GM12878 (cell line): ENCODE measurements around the gene GGTA1. TPM values are rescaled to one million over a fixed set of nuclear protein-coding genes. Genes with fewer than 3 reads are reported as not detected.

ENCODE experiments used
- ATAC-seq: fragments of 200-7000 bp; cut with Tn5 transposase; 3 replicates; pipeline ENCODE4 v1.9.1; 2020; ENCODE audit warnings: mild to moderate bottlenecking, moderate library complexity
- BruUV-seq: library from RNA; stranded (reverse); fragments of 400-500 nt; replicated peaks from 2 replicates; lab custom pipeline; 2021; lab: Mats Ljungman, UMichigan
- CTCF ChIA-PET: fragments of 300-600 bp; sonication (Branson Sonifier 250); formaldehyde crosslinking; extraction: SDS; loops from one replicate; lab custom pipeline; 2021; ENCODE audit warnings: inconsistent platforms; lab: Yijun Ruan, JAX
- POLR2A ChIA-PET: fragments of 350-600 bp; formaldehyde crosslinking; extraction: SDS; loops from one replicate; lab custom pipeline; 2021; ENCODE audit warnings: inconsistent platforms; lab: Charles Lee
- RAD21 ChIA-PET: fragments of 300-600 bp; sonication (Branson Sonifier 250); formaldehyde crosslinking; loops from one replicate; lab custom pipeline; 2023; ENCODE audit warnings: antibody characterized with exemption; ENCODE audit not compliant: unreplicated experiment; lab: Charles Lee
- SMC1A ChIA-PET: fragments of 300-600 bp; sonication (Branson Sonifier 250); formaldehyde crosslinking; loops from one replicate; lab custom pipeline; 2023; ENCODE audit not compliant: unreplicated experiment, uncharacterized antibody; lab: Charles Lee
- DNase-seq: peaks from one replicate; pipeline ENCODE4 v3.0.0-alpha.2; 2011; ENCODE audit warnings: low read depth, low spot score
- FAIRE-seq: peaks from 3 replicates; lab custom pipeline; 2011; peaks lifted over from hg19 to GRCh38; lab: Jason Lieb, UNC
- H2AFZ ChIP-seq: 2 replicates; pipeline ENCODE4 v1.6.0; 2011; ENCODE audit warnings: low read depth, low read length, control low read depth; ENCODE audit not compliant: control insufficient read depth
- H3K27ac ChIP-seq: 2 replicates; pipeline ENCODE4 v1.5.1; 2011; ENCODE audit warnings: control low read depth; ENCODE audit not compliant: control insufficient read depth, insufficient read depth
- H3K27me3 ChIP-seq, 2 experiments: replicated peaks in 1 of 2; 2 replicates each; pipeline versions ENCODE4 v1.6.0 to v1.6.1; 2011; ENCODE audit warnings: low read length in 1 of 2; ENCODE audit not compliant: control insufficient read depth in 2 of 2, insufficient read depth in 2 of 2
- H3K36me3 ChIP-seq, 2 experiments: 2 replicates each; pipeline ENCODE4 v1.5.1; 2011; ENCODE audit warnings: low read length in 1 of 2; ENCODE audit not compliant: control insufficient read depth in 2 of 2, insufficient read depth in 2 of 2
- H3K4me1 ChIP-seq: 2 replicates; pipeline ENCODE4 v1.6.1; 2011; ENCODE audit warnings: mild to moderate bottlenecking, low read length, moderate library complexity, mixed read lengths; ENCODE audit not compliant: control insufficient read depth, insufficient read depth
- H3K4me2 ChIP-seq: 2 replicates; pipeline ENCODE4 v1.6.0; 2011; ENCODE audit warnings: control low read depth; ENCODE audit not compliant: control insufficient read depth, insufficient read depth
- H3K4me3 ChIP-seq: fragments of 200-600 bp; sonication (generic); 2 replicates; pipeline ENCODE4 v1.5.1; 2016
- H3K79me2 ChIP-seq: 2 replicates; pipeline ENCODE4 v1.6.0; 2011; ENCODE audit warnings: low read length; ENCODE audit not compliant: control insufficient read depth, insufficient read depth
- H3K9ac ChIP-seq: 2 replicates; pipeline ENCODE4 v1.8.0; 2011; ENCODE audit warnings: low read length, control low read depth, mixed read lengths; ENCODE audit not compliant: control insufficient read depth, insufficient read depth
- H3K9me3 ChIP-seq: replicated peaks from 3 replicates; pipeline ENCODE4 v1.5.1; 2011; ENCODE audit warnings: mild to moderate bottlenecking, low read length; ENCODE audit not compliant: control insufficient read depth, insufficient read depth
- H4K20me1 ChIP-seq: 2 replicates; pipeline ENCODE4 v1.6.0; 2011; ENCODE audit not compliant: control insufficient read depth, insufficient read depth
- HCFC1 ChIP-seq: fragments of 150-350 bp; IDR thresholded peaks from 2 replicates; pipeline ENCODE4 v1.6.1; 2014; ENCODE audit warnings: low read length
- RAD21 ChIP-seq: IDR thresholded peaks from 2 replicates; pipeline ENCODE4 v1.6.1; 2011; ENCODE audit warnings: mild to moderate bottlenecking, low read depth, low read length, moderate library complexity; ENCODE audit not compliant: insufficient read depth
- WGBS: methylation state at CpG from one replicate; pipeline ENCODE4 v1.1.6; 2016; ENCODE audit warnings: low lambda C conversion rate; ENCODE audit not compliant: insufficient replicate concordance, insufficient coverage; ENCODE audit errors: missing lambda C conversion rate; 5-methylcytosine and 5-hydroxymethylcytosine counted together
- in situ Hi-C: fragments of 300-500 bp; cut with MboI; formaldehyde crosslinking; loops from 9 replicates; pipeline ENCODE4 v1.14.3; 2018; ENCODE audit warnings: mixed read lengths
- intact Hi-C: fragments of 100-400 bp; cut with micrococcal nuclease; formaldehyde crosslinking; loops from one replicate; pipeline ENCODE4 v1.14.2; 2022; ENCODE audit not compliant: unreplicated experiment
- polyA plus RNA-seq, 11 experiments: library from polyadenylated mRNA; depleted of rRNA in 4 of 11; unstranded in 6 of 11; stranded (reverse) in 5 of 11; fragments of >200 nt; fragmentation: Nextera tagmentation in 4 of 11; fragmentation: Illumina TruSeq in 1 of 11; extraction: Ambion mirVana in 4 of 11; extraction: Trizol in 1 of 11; gene quantifications; 1 replicate in 1 of 11; 2 replicates in 10 of 11; pipeline versions ENCODE4 v1.2.1 to v1.2.3, GENCODE V29; 2011 to 2016; ENCODE audit warnings: inconsistent platforms in 2 of 11, missing spikeins in 2 of 11, low read depth in 1 of 11
- total RNA-seq, 4 experiments: library from RNA; depleted of rRNA in 3 of 4; stranded (reverse); fragments of >200 nt in 3 of 4; fragmentation: Illumina TruSeq in 1 of 4; extraction: Trizol in 1 of 4; gene quantifications; 2 replicates each; pipeline versions ENCODE4 v1.2.1 to v1.2.3, GENCODE V29; 2013 to 2021
- TF ChIP-seq, protein P1 (sequence below): IDR thresholded peaks from 2 replicates; pipeline ENCODE4 v1.6.1; 2012; ENCODE audit warnings: low read depth, low read length, improper control_type of control experiment
- TF ChIP-seq, protein P2 (sequence below), 3 experiments: IDR thresholded peaks in 2 of 3; conservative IDR thresholded peaks in 1 of 3; 2 replicates each; pipeline ENCODE4 v1.5.1; 2011; ENCODE audit warnings: low read depth in 3 of 3, low read length in 3 of 3, mild to moderate bottlenecking in 3 of 3, control low read depth in 2 of 3, moderate library complexity in 2 of 3, inconsistent platforms in 1 of 3, mixed read lengths in 1 of 3; ENCODE audit not compliant: control insufficient read depth in 2 of 3, insufficient read depth in 1 of 3; ENCODE audit errors: extremely low read depth in 1 of 3

Gene GGTA1
- total and polyA plus RNA-seq, 10 of the 15 experiments (the other 5 are each of a cell fraction or from before 2014, with no cell fraction given) = 0.09 to 0.65 (median 0.17) TPM; not detected in 2

DNA sequence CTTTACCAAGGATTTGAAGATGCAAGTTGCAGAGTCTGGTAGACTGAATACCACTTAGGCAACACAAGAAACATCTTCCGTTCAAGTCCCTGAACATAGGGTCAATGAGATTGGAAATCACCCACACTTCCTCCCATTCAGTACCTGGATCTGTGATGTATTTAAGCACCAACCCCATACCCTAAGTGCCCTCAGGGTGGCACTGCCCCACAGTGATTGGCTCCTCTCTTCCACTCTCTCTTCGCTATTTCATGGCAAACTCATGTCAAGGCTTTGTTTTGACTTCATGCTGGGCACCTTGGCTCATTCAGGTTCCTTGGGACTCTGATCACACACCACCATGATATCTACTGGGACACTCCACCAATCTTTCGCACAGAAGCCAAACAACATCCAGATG lies 53.7 kb downstream of the GGTA1 start:
- no peak for DNase-seq
- Histone ChIP-seq H3K4me2 (no peak overlapping the region), H3K27me3 (peaks cover 0 to 2% of the 10 kb centered on the region in 2 experiments; a peak in 1 of 4 replicates), H3K4me3 (no peak overlapping the region), H3K27ac (no peak overlapping the region), H3K4me1 (no peaks in the 10 kb centered on the region), H3K36me3 (no peaks in the 10 kb centered on the region)
- in situ Hi-C loops = no loop called here
- ChIA-PET POLR2A (no interaction called here), SMC1A (no interaction called here), CTCF (interaction anchor here (1.0 kb wide), 1 partner anchor 16 kb away, joined by 3 read pairs; no protein-coding TSS in a partner anchor)
- TF ChIP-seq, protein P1, sequence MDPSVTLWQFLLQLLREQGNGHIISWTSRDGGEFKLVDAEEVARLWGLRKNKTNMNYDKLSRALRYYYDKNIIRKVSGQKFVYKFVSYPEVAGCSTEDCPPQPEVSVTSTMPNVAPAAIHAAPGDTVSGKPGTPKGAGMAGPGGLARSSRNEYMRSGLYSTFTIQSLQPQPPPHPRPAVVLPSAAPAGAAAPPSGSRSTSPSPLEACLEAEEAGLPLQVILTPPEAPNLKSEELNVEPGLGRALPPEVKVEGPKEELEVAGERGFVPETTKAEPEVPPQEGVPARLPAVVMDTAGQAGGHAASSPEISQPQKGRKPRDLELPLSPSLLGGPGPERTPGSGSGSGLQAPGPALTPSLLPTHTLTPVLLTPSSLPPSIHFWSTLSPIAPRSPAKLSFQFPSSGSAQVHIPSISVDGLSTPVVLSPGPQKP = no peak
- TF ChIP-seq RAD21 (peak; percentile 61), HCFC1 (no peak)
- TF ChIP-seq, protein P2, sequence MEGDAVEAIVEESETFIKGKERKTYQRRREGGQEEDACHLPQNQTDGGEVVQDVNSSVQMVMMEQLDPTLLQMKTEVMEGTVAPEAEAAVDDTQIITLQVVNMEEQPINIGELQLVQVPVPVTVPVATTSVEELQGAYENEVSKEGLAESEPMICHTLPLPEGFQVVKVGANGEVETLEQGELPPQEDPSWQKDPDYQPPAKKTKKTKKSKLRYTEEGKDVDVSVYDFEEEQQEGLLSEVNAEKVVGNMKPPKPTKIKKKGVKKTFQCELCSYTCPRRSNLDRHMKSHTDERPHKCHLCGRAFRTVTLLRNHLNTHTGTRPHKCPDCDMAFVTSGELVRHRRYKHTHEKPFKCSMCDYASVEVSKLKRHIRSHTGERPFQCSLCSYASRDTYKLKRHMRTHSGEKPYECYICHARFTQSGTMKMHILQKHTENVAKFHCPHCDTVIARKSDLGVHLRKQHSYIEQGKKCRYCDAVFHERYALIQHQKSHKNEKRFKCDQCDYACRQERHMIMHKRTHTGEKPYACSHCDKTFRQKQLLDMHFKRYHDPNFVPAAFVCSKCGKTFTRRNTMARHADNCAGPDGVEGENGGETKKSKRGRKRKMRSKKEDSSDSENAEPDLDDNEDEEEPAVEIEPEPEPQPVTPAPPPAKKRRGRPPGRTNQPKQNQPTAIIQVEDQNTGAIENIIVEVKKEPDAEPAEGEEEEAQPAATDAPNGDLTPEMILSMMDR (IDR thresholded peaks at IDR 0.05 in 2 of 3, conservative IDR thresholded peaks at IDR 0.05 in 1 of 3; ENCODE audit: control insufficient read depth in 2 of 3, extremely low read depth in 1 of 3, insufficient read depth in 1 of 3, low read depth in 3 of 3, low read length in 3 of 3) = peak; percentile 3 to 17 (median 13); a peak in 1 of 6 replicates
- TF ChIP-seq, all 136 proteins: peak for 2
- Histone ChIP-seq H3K79me2 (no peaks in the 10 kb centered on the region), H3K9ac (no peak overlapping the region), H2AFZ (no peak overlapping the region), H3K9me3 (no peaks in the 10 kb centered on the region), H4K20me1 (no peaks in the 10 kb centered on the region)
- ATAC-seq (peak; percentile 41; the same call in 2 of the 3 replicates), FAIRE-seq (no peak)
- no TSS peak for BruUV-seq
- RAD21 ChIA-PET = no interaction called here
- intact Hi-C loops = no loop called here
- 78% methylated on average over 3 of the region's 3 CpGs for WGBS
